ENCODE results near the gene PRR33. TPM values are rescaled to one million over a fixed set of nuclear protein-coding genes. Genes with fewer than 3 reads are reported as not detected.

Gene PRR33
- total and polyA plus RNA-seq, 10 of the 15 experiments (the other 5 are each of a cell fraction or from before 2014, with no cell fraction given): 0.02 to 1.0 (median 0.38) TPM; not detected in 6

GRCh38 chr11:1906611-1907423, 15.1 kb upstream of the PRR33 start:
- Histone ChIP-seq H3K4me1 (ENCODE audit: control insufficient read depth, insufficient read depth, low read length) (no peaks in the 10 kb centered on the region), H3K9me3 (replicated peaks; ENCODE audit: control insufficient read depth, insufficient read depth, low read length) (no peaks in the 10 kb centered on the region), H2AFZ (ENCODE audit: control insufficient read depth, low read depth, low read length) (no peak overlapping the region), H3K36me3 (ENCODE audit: control insufficient read depth in 2 of 2, insufficient read depth in 2 of 2, low read length in 1 of 2) (no peaks in the 10 kb centered on the region), H3K4me2 (ENCODE audit: control insufficient read depth, insufficient read depth) (no peak overlapping the region), H3K4me3 (no peak overlapping the region), H3K27ac (ENCODE audit: control insufficient read depth, insufficient read depth) (no peak overlapping the region), H4K20me1 (ENCODE audit: control insufficient read depth, insufficient read depth) (no peaks in the 10 kb centered on the region), H3K9ac (ENCODE audit: control insufficient read depth, insufficient read depth, low read length) (no peak overlapping the region), H3K79me2 (ENCODE audit: control insufficient read depth, insufficient read depth, low read length) (no peaks in the 10 kb centered on the region), H3K27me3 (replicated peaks in 1 of 2; ENCODE audit: control insufficient read depth in 2 of 2, insufficient read depth in 2 of 2, low read length in 1 of 2) (no peaks in the 10 kb centered on the region; a peak in 1 of 4 replicates)
- no TSS peak for BruUV-seq (replicated peaks)
- FAIRE-seq (no peak), ATAC-seq (no peak), DNase-seq (ENCODE audit: low read depth, low spot score) (no peak)
- in situ Hi-C loops (cut with MboI) (no loop called here), intact Hi-C loops (cut with micrococcal nuclease; ENCODE audit: unreplicated experiment) (no loop called here)
- RAD21 ChIA-PET (ENCODE audit: unreplicated experiment): interaction anchor here (1.8 kb wide), 1 partner anchor 213 kb away, joined by 4 read pairs; no protein-coding TSS in a partner anchor
- POLR2A ChIA-PET: interaction anchor here (0.5 kb wide), 1 partner anchor 24 kb away, joined by 4 read pairs; no protein-coding TSS in a partner anchor
- CTCF ChIA-PET: interaction anchor here (0.9 to 2.1 kb wide), 6 partner anchors 10 to 244 kb away, joined by 3 to 8 read pairs (median 3); no protein-coding TSS in a partner anchor
- SMC1A ChIA-PET (ENCODE audit: uncharacterized antibody, unreplicated experiment): interaction anchor here (0.9 kb wide), 1 partner anchor 9 kb away, joined by 3 read pairs; no protein-coding TSS in a partner anchor
- no peak for TF ChIP-seq CEBPB (IDR thresholded peaks at IDR 0.05; ENCODE audit: borderline replicate concordance in 1 of 2, low read depth in 2 of 2, low read length in 2 of 2)
- TF ChIP-seq HSF1 (IDR thresholded peaks at IDR 0.05; ENCODE audit: low read depth, low read length): no peak
- WGBS (ENCODE audit: insufficient coverage, insufficient replicate concordance, low lambda C conversion rate, missing lambda C conversion rate): 49% methylated on average over 14 of the region's 14 CpGs

- ATAC-seq: no peak
- no peak for FAIRE-seq
- SMC1A ChIA-PET (ENCODE audit: uncharacterized antibody, unreplicated experiment): interaction anchor here (0.9 kb wide), 1 partner anchor 8 kb away, joined by 3 read pairs; no protein-coding TSS in a partner anchor
- H3K9me3 ChIP-seq (replicated peaks; ENCODE audit: control insufficient read depth, insufficient read depth, low read length): no peaks in the 10 kb centered on the region
- DNase-seq (ENCODE audit: low read depth, low spot score): no peak
- H2AFZ ChIP-seq (ENCODE audit: control insufficient read depth, low read depth, low read length): no peak overlapping the region
- POLR2A ChIA-PET: interaction anchor here (0.5 kb wide), 1 partner anchor 25 kb away, joined by 4 read pairs; no protein-coding TSS in a partner anchor
- H3K36me3 ChIP-seq (ENCODE audit: control insufficient read depth in 2 of 2, insufficient read depth in 2 of 2, low read length in 1 of 2): no peaks in the 10 kb centered on the region
- no peak overlapping the region for H3K9ac ChIP-seq (ENCODE audit: control insufficient read depth, insufficient read depth, low read length)
- H3K4me2 ChIP-seq (ENCODE audit: control insufficient read depth, insufficient read depth): no peak overlapping the region
- intact Hi-C loops (cut with micrococcal nuclease; ENCODE audit: unreplicated experiment): no loop called here
- RAD21 ChIA-PET (ENCODE audit: unreplicated experiment): interaction anchor here (1.8 kb wide), 1 partner anchor 212 kb away, joined by 4 read pairs; no protein-coding TSS in a partner anchor
- H3K4me1 ChIP-seq (ENCODE audit: control insufficient read depth, insufficient read depth, low read length): no peaks in the 10 kb centered on the region
- no peaks in the 10 kb centered on the region for H4K20me1 ChIP-seq (ENCODE audit: control insufficient read depth, insufficient read depth)
- H3K27me3 ChIP-seq (replicated peaks in 1 of 2; ENCODE audit: control insufficient read depth in 2 of 2, insufficient read depth in 2 of 2, low read length in 1 of 2): no peaks in the 10 kb centered on the region; a peak in 1 of 4 replicates
- WGBS (ENCODE audit: insufficient coverage, insufficient replicate concordance, low lambda C conversion rate, missing lambda C conversion rate): 8% methylated on average over 5 of the region's 5 CpGs
- no TSS peak for BruUV-seq (replicated peaks)
- no peak overlapping the region for H3K4me3 ChIP-seq
- H3K79me2 ChIP-seq (ENCODE audit: control insufficient read depth, insufficient read depth, low read length): no peaks in the 10 kb centered on the region
- CTCF ChIA-PET: interaction anchor here (1.0 to 1.2 kb wide), 4 partner anchors 9 to 245 kb away, joined by 3 to 4 read pairs (median 3); no protein-coding TSS in a partner anchor
- H3K27ac ChIP-seq (ENCODE audit: control insufficient read depth, insufficient read depth): no peak overlapping the region
- in situ Hi-C loops (cut with MboI): no loop called here
- TF ChIP-seq HCFC1 (IDR thresholded peaks at IDR 0.05; ENCODE audit: low read length): no peak
- TF ChIP-seq RCOR1 (conservative IDR thresholded peaks at IDR 0.05; ENCODE audit: low read depth, low read length): no peak
- TF ChIP-seq SUPT20H (IDR thresholded peaks at IDR 0.05; ENCODE audit: borderline replicate concordance, control insufficient read depth, low read depth, low read length): no peak
- TF ChIP-seq CUX1 (IDR thresholded peaks at IDR 0.05; ENCODE audit: insufficient replicate concordance, low read depth, low read length): no peak
- TF ChIP-seq SMARCA5 (IDR thresholded peaks at IDR 0.05): no peak
- no peak for TF ChIP-seq NFYA (IDR thresholded peaks at IDR 0.05; ENCODE audit: borderline replicate concordance, low read depth, low read length)
These were observed 14.5 kb upstream of the PRR33 start for GRCh38 chr11:1906181-1906580.
